ENCODE results near the gene UTP25. TPM values are rescaled to one million over a fixed set of nuclear protein-coding genes. Genes with fewer than 3 reads are reported as not detected.

UTP25 gene
- polyA plus RNA-seq, 1 donor from 2014 or later: 6.1 TPM

- Histone ChIP-seq H3F3A (ENCODE audit: insufficient read depth, low read length, poor library complexity, severe bottlenecking) (peaks cover 4% of the 10 kb centered on the region), H3K9me3 (ENCODE audit: low read length) (no peaks in the 10 kb centered on the region), H3K27ac (ENCODE audit: low read length) (peak overlapping the region; percentile 2), H3K27me3 (ENCODE audit: insufficient read depth, low read depth, low read length) (no peaks in the 10 kb centered on the region), H3K4me2 (ENCODE audit: low read length) (no peak overlapping the region), H2AFZ (ENCODE audit: low read depth, low read length) (no peak overlapping the region), H3K79me2 (replicated peaks; ENCODE audit: insufficient read depth, low read length) (no peaks in the 10 kb centered on the region), H3K4me3 (ENCODE audit: low read length) (no peak overlapping the region), H3K9me2 (ENCODE audit: insufficient read depth, low read length) (no peaks in the 10 kb centered on the region), H3K9ac (ENCODE audit: low read length) (no peak overlapping the region), H4K20me1 (ENCODE audit: insufficient read depth) (no peaks in the 10 kb centered on the region), H3K36me3 (ENCODE audit: insufficient read depth, low read length) (no peaks in the 10 kb centered on the region)
- TF ChIP-seq CTCF (IDR thresholded peaks at IDR 0.05; ENCODE audit: poor library complexity, severe bottlenecking) (peak; percentile 46), EZH2 (IDR thresholded peaks at IDR 0.05; ENCODE audit: borderline replicate concordance, insufficient read depth, low read length, poor library complexity, severe bottlenecking) (no peak), SMC3 (conservative IDR thresholded peaks at IDR 0.05; ENCODE audit: poor library complexity) (no peak), RAD21 (conservative IDR thresholded peaks at IDR 0.05) (no peak)
These were observed 55.7 kb downstream of the UTP25 start for GRCh38 chr1:209883341-209883971.

GRCh38 chr1:209884249-209884648 lies 56.5 kb downstream of the UTP25 start:
- Histone ChIP-seq H3K27me3 (ENCODE audit: insufficient read depth, low read depth, low read length) (no peaks in the 10 kb centered on the region), H3K9me2 (ENCODE audit: insufficient read depth, low read length) (no peaks in the 10 kb centered on the region), H3K9me3 (ENCODE audit: low read length) (no peaks in the 10 kb centered on the region), H4K20me1 (ENCODE audit: insufficient read depth) (no peaks in the 10 kb centered on the region), H3K9ac (ENCODE audit: low read length) (no peak overlapping the region), H3F3A (ENCODE audit: insufficient read depth, low read length, poor library complexity, severe bottlenecking) (peaks cover 4% of the 10 kb centered on the region), H2AFZ (ENCODE audit: low read depth, low read length) (no peak overlapping the region), H3K4me3 (ENCODE audit: low read length) (no peak overlapping the region), H3K36me3 (ENCODE audit: insufficient read depth, low read length) (no peaks in the 10 kb centered on the region), H3K79me2 (replicated peaks; ENCODE audit: insufficient read depth, low read length) (no peaks in the 10 kb centered on the region), H3K4me2 (ENCODE audit: low read length) (no peak overlapping the region), H3K27ac (ENCODE audit: low read length) (no peak overlapping the region)
- no peak for TF ChIP-seq SMC3 (conservative IDR thresholded peaks at IDR 0.05; ENCODE audit: poor library complexity)

- no peaks in the 10 kb centered on the region for H3K79me2 ChIP-seq (replicated peaks; ENCODE audit: insufficient read depth, low read length)
- H4K20me1 ChIP-seq (ENCODE audit: insufficient read depth): no peaks in the 10 kb centered on the region
- H2AFZ ChIP-seq (ENCODE audit: low read depth, low read length): no peak overlapping the region
- no peak overlapping the region for H3K27ac ChIP-seq (ENCODE audit: low read length)
- H3K4me2 ChIP-seq (ENCODE audit: low read length): no peak overlapping the region
- no peaks in the 10 kb centered on the region for H3K9me2 ChIP-seq (ENCODE audit: insufficient read depth, low read length)
- no peaks in the 10 kb centered on the region for H3K27me3 ChIP-seq (ENCODE audit: insufficient read depth, low read depth, low read length)
- peaks cover 4% of the 10 kb centered on the region for H3F3A ChIP-seq (ENCODE audit: insufficient read depth, low read length, poor library complexity, severe bottlenecking)
- H3K9me3 ChIP-seq (ENCODE audit: low read length): no peaks in the 10 kb centered on the region
- no peaks in the 10 kb centered on the region for H3K36me3 ChIP-seq (ENCODE audit: insufficient read depth, low read length)
- H3K9ac ChIP-seq (ENCODE audit: low read length): no peak overlapping the region
- TF ChIP-seq TAF1 (IDR thresholded peaks at IDR 0.05; ENCODE audit: low read depth) (no peak), CTCF (IDR thresholded peaks at IDR 0.05; ENCODE audit: poor library complexity, severe bottlenecking) (no peak), EP300 (conservative IDR thresholded peaks at IDR 0.05; ENCODE audit: poor library complexity, severe bottlenecking) (no peak), EZH2 (IDR thresholded peaks at IDR 0.05; ENCODE audit: borderline replicate concordance, insufficient read depth, low read length, poor library complexity, severe bottlenecking) (no peak), MXI1 (conservative IDR thresholded peaks at IDR 0.05; ENCODE audit: poor library complexity, severe bottlenecking) (no peak), SMC3 (conservative IDR thresholded peaks at IDR 0.05; ENCODE audit: poor library complexity) (no peak)
- H3K4me3 ChIP-seq (ENCODE audit: low read length): no peak overlapping the region
These were observed 56.9 kb downstream of the UTP25 start for GRCh38 chr1:209884665-209885117.
